Left kidney (tissue), 8 donors: ENCODE data around the gene C16orf96. TPM values are rescaled to one million over a fixed set of nuclear protein-coding genes. Genes with fewer than 3 reads are reported as not detected.
A peak's percentile ranks its signal among the peaks of the same experiment; 100 is the strongest.

Experiments used
- DNase-seq: peaks from one replicate; pipeline ENCODE4 v3.0.0-alpha.2; 2013
- long read RNA-seq, 8 donors: transcript quantifications; one replicate each; lab custom pipeline, GENCODE V29; 2026
- polyA plus RNA-seq: library from polyadenylated mRNA; unstranded; fragments of 120-200 nt; gene quantifications from one replicate; pipeline ENCODE4 v1.2.1, GENCODE V29; 2013; ENCODE audit not compliant: insufficient read length

C16orf96 gene
- polyA plus RNA-seq = 0.33 TPM
- long read RNA-seq, donor 1 = 0 reads
- long read RNA-seq, donor 2 = 0 reads
- long read RNA-seq, donor 3 = 0 reads
- long read RNA-seq, donor 4 = 0 reads
- long read RNA-seq, donor 5 = 0 reads
- long read RNA-seq, donor 6 = 0 reads
- long read RNA-seq, donor 7 = 0 reads
- long read RNA-seq, donor 8 = 0 reads

DNA sequence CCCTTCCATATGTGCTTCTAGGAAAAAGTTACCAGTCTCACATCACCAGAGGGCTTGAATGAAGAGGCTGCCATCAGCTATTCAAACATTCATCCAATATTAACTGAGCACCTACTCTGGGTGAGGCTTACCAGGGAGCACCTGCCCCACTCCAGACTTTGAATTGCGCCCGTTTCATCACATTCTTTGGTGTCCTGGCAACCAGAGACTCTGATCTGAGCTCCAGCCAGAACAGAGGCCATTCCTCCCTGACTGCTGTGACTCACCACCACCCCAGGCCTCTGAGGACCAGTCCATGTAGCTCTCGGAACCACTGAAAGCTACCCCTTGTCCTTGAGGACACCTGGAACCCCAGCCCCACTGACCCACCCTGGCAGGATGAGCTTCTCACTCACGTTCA is at the start of gene C16orf96:
TSS of gene C16orf96 (plus strand) at position 229 of the 400 bp plus-strand sequence. CDS start at position 379, 150 bp downstream.
- no peak for DNase-seq

DNA sequence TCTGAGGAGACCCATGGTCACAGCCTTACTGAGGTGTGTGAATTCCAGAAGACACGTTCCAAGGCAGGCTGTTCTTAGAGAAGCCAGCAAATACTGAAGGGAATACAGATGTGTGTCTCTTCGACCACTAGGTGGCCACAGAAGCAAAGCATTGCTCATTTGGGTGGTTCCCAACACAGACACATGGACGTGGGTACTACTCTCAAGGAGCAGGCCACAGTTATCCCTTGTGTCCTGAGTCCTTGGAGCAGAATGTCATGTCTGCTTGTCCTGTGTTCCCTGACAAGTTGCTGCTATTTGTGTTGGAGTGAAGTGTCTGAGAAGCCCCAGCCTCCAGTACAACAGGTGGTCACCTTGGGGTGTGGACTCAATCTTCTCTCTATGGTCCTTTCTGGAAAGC is 49.7 kb upstream of the C16orf96 start:
- peak; percentile 67 for DNase-seq

DNA sequence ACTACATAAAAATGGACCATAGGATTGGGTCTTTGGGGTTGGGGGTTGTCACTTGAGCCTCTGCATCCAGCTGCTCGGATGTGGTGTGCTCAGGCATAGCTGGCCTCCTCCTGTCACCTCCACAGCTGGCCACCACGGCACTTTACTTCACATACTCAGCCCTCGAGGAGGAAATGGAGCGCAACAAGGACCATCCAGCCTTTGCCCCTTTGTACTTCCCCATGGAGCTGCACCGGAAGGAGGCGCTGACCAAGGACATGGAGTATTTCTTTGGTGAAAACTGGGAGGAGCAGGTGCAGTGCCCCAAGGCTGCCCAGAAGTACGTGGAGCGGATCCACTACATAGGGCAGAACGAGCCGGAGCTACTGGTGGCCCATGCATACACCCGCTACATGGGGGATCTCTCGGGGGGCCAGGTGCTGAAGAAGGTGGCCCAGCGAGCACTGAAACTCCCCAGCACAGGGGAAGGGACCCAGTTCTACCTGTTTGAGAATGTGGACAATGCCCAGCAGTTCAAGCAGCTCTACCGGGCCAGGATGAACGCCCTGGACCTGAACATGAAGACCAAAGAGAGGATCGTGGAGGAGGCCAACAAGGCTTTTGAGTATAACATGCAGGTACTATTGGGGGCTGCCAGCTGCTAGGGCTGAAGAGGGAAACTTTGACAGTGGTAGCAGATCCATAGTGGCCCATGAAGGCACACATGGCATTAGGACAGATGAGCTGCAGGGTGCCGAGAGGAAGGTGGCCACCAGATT is 48.4 kb upstream of the C16orf96 start:
- DNase-seq = no peak

DNA sequence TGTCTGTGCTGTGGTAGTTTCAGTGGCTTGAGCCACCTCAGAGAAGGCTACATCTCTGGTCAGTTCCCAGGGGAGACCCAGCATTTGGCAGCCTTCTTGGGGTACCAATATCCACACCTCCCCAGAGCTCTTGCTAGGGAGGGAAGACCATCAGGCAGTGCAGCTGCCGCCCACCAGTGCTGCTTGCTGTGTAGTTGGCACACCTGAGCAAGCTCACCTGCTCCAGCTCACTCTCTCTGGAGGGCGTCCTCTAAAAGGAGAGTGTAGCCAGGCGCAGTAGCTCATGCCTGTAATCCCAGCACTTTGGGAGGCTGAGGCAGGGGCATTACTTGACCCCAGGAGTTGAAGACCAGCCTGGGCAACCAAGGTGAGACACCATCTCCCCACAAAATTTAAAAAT is 47.3 kb upstream of the C16orf96 start:
- DNase-seq = no peak

DNA sequence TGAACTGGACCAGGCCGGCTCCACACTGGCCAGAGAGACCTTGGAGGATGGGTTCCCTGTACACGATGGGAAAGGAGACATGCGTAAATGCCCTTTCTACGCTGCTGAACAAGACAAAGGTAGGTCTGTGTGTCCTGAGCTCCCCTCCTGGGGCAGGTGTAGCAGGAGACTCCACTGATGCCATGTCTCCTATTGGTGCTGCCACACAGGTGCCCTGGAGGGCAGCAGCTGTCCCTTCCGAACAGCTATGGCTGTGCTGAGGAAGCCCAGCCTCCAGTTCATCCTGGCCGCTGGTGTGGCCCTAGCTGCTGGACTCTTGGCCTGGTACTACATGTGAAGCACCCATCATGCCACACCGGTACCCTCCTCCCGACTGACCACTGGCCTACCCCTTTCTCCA is 46.7 kb upstream of the C16orf96 start:
- DNase-seq = no peak

- DNase-seq = no peak
Observed at GRCh38 chr16:4510131-4510530, 46.0 kb upstream of the C16orf96 start.

DNA sequence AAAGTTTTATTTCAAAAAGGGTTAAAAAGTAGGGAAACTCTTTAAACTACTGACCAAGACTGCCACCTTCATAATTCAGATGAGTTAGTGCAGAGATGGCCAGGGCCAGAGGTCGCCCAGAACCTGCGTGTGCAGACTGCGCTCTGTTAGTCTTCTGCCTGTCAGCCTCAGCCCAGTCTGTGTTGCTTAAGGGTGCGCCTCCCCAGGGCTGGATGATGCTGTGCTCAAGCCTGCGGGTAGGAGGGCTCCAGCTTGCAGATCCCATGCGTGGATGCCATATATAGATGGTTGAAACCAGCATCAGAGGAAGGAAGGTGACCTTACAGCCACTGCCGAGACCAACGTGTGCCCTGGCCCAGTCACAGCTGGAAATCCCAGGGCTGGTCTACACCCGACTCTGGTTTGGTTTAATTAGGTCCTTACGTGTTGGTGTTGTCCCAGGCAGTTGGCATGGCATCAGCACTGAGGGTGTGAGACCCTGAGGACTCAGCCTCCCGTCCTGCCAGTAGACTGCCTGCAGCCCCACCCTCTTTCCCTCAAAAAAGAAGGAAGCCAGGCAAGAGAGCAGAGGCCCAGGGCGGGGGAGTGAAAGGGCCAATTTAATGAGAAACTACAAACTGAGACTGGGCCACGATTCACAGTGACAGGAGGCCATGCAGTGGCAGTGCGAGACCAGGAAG is 45.3 kb upstream of the C16orf96 start:
- DNase-seq = no peak

- no peak for DNase-seq
Observed at GRCh38 chr16:4511441-4512082, 44.6 kb upstream of the C16orf96 start.

- DNase-seq = no peak
Observed at GRCh38 chr16:4512473-4512872, 43.7 kb upstream of the C16orf96 start.

GRCh38 chr16:4513086-4513860 is 42.9 kb upstream of the C16orf96 start:
- no peak for DNase-seq

DNA sequence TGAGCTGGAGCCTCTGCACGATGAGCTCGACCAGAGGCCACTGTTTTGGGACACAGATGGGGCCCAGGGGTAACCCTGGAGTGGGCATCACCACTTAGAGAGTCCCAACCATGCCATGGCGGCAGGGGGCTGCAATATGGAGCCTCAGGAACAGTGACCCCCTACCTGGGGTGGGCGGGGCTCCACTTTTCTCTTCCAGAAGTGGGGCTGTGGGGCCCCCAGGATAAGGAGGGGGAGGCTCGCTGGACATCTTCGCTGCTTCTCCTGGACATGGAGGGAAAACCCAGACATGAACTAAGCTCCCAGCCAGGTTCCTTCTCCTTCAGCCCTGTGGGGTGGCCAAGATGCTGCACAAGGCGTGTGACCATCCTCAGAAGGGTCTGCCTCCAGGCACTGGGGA is 42.3 kb upstream of the C16orf96 start:
- DNase-seq = no peak

GRCh38 chr16:4514606-4515005 is 41.5 kb upstream of the C16orf96 start:
- DNase-seq = no peak

DNA sequence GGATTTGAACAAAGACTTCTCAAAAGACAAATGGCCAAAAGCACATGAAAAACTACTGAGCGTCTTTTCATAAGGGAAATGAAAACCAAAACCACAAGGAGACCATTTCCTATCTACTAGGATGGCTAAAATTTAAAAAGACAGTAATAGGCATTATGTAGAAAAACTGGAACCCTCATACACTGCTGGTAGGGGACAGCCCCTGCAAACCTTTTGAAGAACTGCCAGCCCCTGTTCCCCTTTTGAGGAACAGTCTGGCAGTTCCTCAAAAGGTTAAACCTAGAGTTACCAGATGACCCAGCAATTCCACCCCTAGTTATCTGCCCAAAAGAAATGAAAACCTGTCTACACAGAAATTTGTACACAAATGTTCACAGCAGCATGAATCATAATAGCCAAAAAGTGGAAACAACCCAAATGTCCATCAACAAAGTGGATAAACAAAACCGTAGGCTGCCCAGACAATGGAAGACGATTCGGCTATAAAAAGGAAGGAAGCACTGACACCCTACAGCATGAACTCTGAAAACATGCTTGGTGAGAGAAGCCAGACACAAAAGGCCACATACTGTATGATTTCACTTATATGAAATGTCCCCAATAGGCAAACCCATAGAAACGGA is 40.4 kb upstream of the C16orf96 start:
- DNase-seq = no peak

DNA sequence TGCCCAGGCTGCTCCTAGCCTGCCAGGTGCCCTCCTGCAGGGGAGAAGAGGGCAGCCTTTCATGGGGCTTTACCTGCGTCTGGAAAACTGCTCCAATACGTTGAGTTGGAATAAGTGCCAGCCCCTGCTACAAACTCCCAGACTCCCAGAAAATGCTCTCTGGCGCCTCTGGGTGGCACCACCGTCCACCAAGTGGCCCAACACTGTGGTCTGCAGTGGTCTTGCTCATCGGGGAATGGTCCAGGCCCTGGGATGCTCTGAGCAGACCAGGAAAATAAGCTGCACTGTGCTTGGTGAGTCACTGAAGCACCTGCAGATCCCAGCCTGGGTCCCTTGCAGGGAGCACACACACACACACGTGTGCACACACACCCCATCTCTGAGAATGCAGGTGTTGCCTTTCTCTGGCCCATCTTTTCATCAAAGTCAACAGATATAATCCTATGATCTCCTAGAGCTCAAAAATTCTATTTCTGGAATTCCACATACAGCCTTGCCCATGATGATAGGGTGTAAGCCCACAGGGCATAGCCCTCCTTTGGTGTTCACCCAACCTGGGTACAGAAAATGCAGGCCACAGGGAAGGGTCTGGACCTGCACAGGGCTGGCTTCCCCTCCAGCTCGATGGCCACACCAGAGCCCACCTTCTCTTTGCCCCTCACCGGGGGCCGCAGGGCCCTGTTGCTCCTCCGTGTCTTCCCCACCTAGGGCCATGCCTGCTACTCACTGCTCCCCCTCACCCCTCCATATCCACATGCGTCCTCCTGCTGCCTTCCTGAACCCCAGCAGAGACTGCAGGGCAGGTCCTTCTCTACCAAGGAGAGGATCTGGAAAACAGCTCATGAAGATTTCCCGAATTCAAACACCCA is 38.1 kb upstream of the C16orf96 start:
- DNase-seq = no peak

DNA sequence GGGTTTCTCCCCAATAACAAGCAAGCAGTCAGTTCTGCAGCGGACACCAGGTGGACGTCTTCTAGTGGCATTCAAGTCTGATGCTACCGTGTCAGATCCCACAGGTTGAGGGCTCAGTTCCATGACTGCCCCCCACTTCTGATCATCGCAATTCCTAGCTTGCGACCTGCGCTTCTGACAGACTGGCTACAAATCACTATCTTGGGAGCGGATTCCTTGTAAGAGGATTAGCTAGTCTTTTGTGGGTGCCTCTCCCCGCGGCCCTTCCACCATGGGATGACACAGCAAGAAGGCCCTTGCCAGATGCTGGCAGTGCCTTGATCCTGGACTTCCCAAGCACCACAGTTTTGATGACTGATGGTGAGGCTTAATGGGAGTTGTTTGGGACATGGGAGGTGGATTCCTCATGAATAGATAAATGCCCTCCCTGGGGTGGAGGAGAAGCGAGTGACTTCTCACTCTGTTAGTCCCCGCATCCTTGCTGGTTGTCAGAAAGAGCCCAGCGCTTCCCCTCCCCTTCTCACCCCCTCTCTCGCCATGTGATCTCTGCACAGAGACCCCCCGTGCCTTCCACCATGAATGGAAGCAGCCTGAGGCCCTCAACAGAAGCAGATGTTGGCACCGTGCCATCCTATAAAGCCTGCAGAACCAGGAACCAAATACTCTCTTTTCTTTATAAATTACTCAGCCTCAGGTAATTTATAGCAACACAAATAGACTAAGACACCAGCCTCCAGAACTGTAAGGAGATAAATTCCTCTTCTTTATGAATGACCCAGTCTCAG is 36.7 kb upstream of the C16orf96 start:
- DNase-seq = no peak

DNA sequence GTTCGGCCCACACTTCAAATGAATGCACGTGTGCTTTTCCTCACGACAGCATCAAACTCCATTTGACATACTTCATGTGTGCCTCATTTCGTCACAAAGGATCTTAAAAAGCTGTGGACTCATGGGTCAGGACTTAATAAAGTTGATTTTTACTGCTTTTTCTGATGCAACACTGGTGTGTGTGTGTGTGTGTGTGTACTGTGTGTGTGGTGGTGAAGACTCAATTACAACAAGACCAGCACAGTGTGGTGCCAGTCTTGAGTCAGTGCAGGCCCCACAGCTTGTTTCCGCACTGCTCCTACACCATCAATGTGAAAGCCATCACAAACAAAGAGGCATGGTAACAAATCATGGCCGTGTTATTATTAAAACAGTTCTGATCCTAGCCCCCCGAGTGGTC is 35.2 kb upstream of the C16orf96 start:
- DNase-seq = no peak

DNA sequence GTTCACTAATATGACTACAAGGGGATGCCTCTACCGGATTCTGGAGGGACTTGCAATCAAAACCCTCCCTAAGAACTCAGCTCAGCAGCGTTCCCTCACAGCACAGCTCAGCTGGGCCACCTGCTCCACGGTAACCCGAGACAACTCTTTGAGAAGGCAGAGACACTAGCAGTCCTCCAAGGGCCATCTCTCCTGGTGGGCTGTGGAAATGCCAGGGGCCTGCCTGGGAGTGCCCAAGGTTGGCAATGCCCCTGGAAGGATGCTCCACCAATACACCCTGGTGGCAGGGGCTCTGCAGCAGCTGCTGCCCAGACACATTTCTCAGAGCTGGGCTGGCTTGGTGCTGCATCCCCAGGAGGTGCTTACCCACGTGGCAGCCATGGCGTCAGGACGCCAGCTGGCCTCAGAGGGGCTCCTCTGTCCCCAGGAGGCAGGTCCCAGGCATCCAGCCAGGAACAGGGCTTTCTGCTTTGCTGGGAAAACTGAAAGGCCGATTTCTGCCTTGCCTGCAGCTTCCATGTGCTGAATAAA is 34.0 kb upstream of the C16orf96 start:
- no peak for DNase-seq

DNA sequence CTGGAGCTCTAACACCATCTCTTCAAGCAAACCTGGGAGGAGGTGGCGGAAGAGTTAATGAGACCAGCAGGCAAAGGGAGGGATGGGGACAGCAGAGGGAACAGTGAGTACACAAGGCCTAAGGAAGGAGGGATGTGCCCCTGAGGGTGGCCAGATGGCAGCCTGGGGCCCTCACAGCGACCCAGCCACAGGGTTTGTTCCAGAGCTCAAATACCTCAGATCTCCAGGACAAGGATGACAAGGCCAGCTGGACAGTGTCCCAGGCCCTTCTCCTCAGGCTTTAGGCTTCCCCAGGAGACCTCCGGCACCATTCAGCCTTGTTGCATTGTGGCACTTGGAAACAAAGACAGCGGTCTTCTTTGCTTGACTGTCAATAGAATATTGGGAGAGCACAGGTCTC is 32.5 kb upstream of the C16orf96 start:
- DNase-seq = no peak

GRCh38 chr16:4524571-4524970 is 31.6 kb upstream of the C16orf96 start:
- DNase-seq = no peak

DNA sequence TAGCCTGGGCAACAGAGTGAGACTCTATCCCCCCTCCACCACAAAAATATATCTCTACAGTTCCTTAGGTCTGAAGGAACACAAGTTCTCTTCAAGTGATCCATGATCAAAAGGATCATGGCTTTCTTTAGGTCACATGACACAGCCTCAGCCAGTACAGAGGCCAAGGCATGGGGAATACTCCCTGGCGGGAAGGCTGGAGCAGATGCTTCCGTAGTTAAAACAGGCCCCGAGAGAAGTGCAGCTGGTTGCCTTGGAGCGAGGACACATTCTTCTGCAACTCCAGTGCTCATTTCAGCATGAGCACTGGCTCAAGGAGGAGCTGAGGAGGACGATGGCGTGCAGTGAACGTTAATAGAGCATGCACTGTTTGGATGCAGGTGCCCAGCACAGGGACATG is 31.1 kb upstream of the C16orf96 start:
- DNase-seq = no peak
